GM23338 (cell line): ENCODE results near the gene BNC2. TPM values are rescaled to one million over a fixed set of nuclear protein-coding genes. Genes with fewer than 3 reads are reported as not detected.

Experiments
- ATAC-seq: fragments of 200-7000 bp; cut with Tn5 transposase; 3 replicates; pipeline ENCODE4 v1.9.1; 2020
- DNase-seq: peaks from one replicate; pipeline ENCODE4 v3.0.0-alpha.2; 2015; ENCODE audit warnings: low spot score
- H2AFZ ChIP-seq: fragments of 200-600 bp; sonication (generic); 2 replicates; pipeline ENCODE4 v1.8.0; 2016; ENCODE audit warnings: antibody characterized with exemption, mild to moderate bottlenecking, moderate library complexity
- H3F3A ChIP-seq: fragments of 200-600 bp; sonication (generic); replicated peaks from 2 replicates; pipeline ENCODE4 v1.8.0; 2017; ENCODE audit warnings: antibody characterized with exemption, mixed run types, low read depth
- H3K27ac ChIP-seq: fragments of 200-600 bp; sonication (generic); 2 replicates; pipeline ENCODE4 v1.6.1; 2016; ENCODE audit warnings: low read depth
- H3K27me3 ChIP-seq: fragments of 200-600 bp; sonication (generic); 2 replicates; pipeline ENCODE4 v1.8.0; 2016; ENCODE audit warnings: mild to moderate bottlenecking, mixed run types, moderate library complexity; ENCODE audit not compliant: insufficient read depth
- H3K36me3 ChIP-seq: fragments of 200-600 bp; sonication (generic); 2 replicates; pipeline ENCODE4 v1.8.0; 2016; ENCODE audit warnings: mild to moderate bottlenecking; ENCODE audit not compliant: insufficient read depth
- H3K4me1 ChIP-seq: fragments of 200-600 bp; sonication (generic); 2 replicates; pipeline ENCODE4 v1.8.0; 2016; ENCODE audit warnings: mild to moderate bottlenecking, moderate library complexity; ENCODE audit not compliant: insufficient read depth
- H3K4me2 ChIP-seq: fragments of 200-600 bp; sonication (generic); 2 replicates; pipeline ENCODE4 v1.7.1; 2017; ENCODE audit warnings: mixed run types
- H3K4me3 ChIP-seq: fragments of 200-600 bp; sonication (generic); 2 replicates; pipeline ENCODE4 v1.6.1; 2016; ENCODE audit warnings: mixed run types
- H3K79me2 ChIP-seq: fragments of 200-600 bp; sonication (generic); replicated peaks from 2 replicates; pipeline ENCODE4 v1.8.0; 2017; ENCODE audit warnings: mild to moderate bottlenecking; ENCODE audit not compliant: insufficient read depth
- H3K9me2 ChIP-seq: fragments of 200-600 bp; sonication (generic); 2 replicates; pipeline ENCODE4 v1.8.0; 2017; ENCODE audit not compliant: insufficient read depth
- H4K20me1 ChIP-seq: fragments of 200-600 bp; sonication (generic); replicated peaks from 2 replicates; pipeline ENCODE4 v1.8.0; 2017; ENCODE audit warnings: mild to moderate bottlenecking; ENCODE audit not compliant: insufficient read depth
- H3K27ac Mint-ChIP-seq: 2 replicates; pipeline ENCODE4 v1.8.0; 2020; ENCODE audit warnings: inconsistent platforms, mild to moderate bottlenecking, moderate library complexity, mixed read lengths
- H3K27me3 Mint-ChIP-seq: 3 replicates; pipeline ENCODE4 v1.8.0; 2022; ENCODE audit warnings: low read depth, mild to moderate bottlenecking, moderate library complexity, mixed read lengths, inconsistent platforms; ENCODE audit not compliant: insufficient read depth, poor library complexity
- H3K36me3 Mint-ChIP-seq: 3 replicates; pipeline ENCODE4 v1.8.0; 2021; ENCODE audit warnings: low read depth, mild to moderate bottlenecking, inconsistent platforms, moderate library complexity, mixed read lengths
- H3K4me1 Mint-ChIP-seq: 3 replicates; pipeline ENCODE4 v1.8.0; 2020; ENCODE audit warnings: mild to moderate bottlenecking, inconsistent platforms, mixed read lengths
- H3K4me3 Mint-ChIP-seq: 3 replicates; pipeline ENCODE4 v1.8.0; 2021; ENCODE audit warnings: moderate library complexity, mild to moderate bottlenecking, inconsistent platforms, mixed read lengths
- H3K9me3 Mint-ChIP-seq: 3 replicates; pipeline ENCODE4 v1.8.0; 2020; ENCODE audit warnings: moderate library complexity, mild to moderate bottlenecking, inconsistent platforms, mixed read lengths
- EZH2 ChIP-seq: fragments of 200-600 bp; sonication (generic); IDR thresholded peaks from one replicate; pipeline ENCODE4 v1.8.0; 2017; ENCODE audit warnings: antibody characterized with exemption, mild to moderate bottlenecking, low read depth; ENCODE audit not compliant: unreplicated experiment
- JUNB ChIP-seq: IDR thresholded peaks from one replicate; pipeline ENCODE4 v1.6.1; 2016; ENCODE audit warnings: antibody characterized with exemption; ENCODE audit not compliant: unreplicated experiment
- NANOG ChIP-seq: IDR thresholded peaks from 2 replicates; pipeline ENCODE4 v1.6.1; 2016; ENCODE audit warnings: antibody characterized with exemption, borderline replicate concordance
- polyA plus RNA-seq: library from polyadenylated mRNA; unstranded; fragments of >200 nt; fragmentation: Nextera tagmentation; extraction: Ambion mirVana; gene quantifications from 2 replicates; pipeline ENCODE4 v1.2.1, GENCODE V29; 2016
- total RNA-seq: library from RNA; depleted of rRNA; stranded (reverse); fragments of >200 nt; shearing (Covaris generic); gene quantifications from 2 replicates; pipeline ENCODE4 v1.2.3, GENCODE V29; 2014
- TF ChIP-seq, protein P1 (sequence below): fragments of 250-450 bp; sonication (Bioruptor Pico); IDR thresholded peaks from 2 replicates; pipeline ENCODE4 v1.5.0; 2020; ENCODE audit warnings: mild to moderate bottlenecking, moderate library complexity

The BNC2 gene
- total and polyA plus RNA-seq, 2 experiments from 2014 or later = 12.7 to 13.2 TPM

DNA sequence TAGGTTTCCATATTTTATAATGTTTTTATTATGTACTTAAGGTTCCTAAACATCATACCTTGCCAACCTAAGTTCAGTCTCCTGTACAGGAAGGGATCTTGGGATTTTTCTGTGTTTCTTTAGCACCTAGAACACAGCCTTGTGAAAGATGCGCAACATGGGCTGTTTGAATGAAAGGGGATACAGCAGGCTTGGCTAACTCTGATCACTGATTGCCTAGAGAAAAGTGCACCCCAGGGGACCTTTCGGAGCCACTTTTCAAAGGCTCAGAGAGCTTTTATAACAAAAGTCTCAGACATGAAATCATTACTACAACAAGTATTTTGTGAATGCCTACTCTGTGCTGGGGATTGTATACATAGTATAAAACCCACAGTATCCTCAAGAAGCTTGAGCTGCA lies 261.6 kb downstream of the BNC2 start (continued):
- TF ChIP-seq, protein P1, sequence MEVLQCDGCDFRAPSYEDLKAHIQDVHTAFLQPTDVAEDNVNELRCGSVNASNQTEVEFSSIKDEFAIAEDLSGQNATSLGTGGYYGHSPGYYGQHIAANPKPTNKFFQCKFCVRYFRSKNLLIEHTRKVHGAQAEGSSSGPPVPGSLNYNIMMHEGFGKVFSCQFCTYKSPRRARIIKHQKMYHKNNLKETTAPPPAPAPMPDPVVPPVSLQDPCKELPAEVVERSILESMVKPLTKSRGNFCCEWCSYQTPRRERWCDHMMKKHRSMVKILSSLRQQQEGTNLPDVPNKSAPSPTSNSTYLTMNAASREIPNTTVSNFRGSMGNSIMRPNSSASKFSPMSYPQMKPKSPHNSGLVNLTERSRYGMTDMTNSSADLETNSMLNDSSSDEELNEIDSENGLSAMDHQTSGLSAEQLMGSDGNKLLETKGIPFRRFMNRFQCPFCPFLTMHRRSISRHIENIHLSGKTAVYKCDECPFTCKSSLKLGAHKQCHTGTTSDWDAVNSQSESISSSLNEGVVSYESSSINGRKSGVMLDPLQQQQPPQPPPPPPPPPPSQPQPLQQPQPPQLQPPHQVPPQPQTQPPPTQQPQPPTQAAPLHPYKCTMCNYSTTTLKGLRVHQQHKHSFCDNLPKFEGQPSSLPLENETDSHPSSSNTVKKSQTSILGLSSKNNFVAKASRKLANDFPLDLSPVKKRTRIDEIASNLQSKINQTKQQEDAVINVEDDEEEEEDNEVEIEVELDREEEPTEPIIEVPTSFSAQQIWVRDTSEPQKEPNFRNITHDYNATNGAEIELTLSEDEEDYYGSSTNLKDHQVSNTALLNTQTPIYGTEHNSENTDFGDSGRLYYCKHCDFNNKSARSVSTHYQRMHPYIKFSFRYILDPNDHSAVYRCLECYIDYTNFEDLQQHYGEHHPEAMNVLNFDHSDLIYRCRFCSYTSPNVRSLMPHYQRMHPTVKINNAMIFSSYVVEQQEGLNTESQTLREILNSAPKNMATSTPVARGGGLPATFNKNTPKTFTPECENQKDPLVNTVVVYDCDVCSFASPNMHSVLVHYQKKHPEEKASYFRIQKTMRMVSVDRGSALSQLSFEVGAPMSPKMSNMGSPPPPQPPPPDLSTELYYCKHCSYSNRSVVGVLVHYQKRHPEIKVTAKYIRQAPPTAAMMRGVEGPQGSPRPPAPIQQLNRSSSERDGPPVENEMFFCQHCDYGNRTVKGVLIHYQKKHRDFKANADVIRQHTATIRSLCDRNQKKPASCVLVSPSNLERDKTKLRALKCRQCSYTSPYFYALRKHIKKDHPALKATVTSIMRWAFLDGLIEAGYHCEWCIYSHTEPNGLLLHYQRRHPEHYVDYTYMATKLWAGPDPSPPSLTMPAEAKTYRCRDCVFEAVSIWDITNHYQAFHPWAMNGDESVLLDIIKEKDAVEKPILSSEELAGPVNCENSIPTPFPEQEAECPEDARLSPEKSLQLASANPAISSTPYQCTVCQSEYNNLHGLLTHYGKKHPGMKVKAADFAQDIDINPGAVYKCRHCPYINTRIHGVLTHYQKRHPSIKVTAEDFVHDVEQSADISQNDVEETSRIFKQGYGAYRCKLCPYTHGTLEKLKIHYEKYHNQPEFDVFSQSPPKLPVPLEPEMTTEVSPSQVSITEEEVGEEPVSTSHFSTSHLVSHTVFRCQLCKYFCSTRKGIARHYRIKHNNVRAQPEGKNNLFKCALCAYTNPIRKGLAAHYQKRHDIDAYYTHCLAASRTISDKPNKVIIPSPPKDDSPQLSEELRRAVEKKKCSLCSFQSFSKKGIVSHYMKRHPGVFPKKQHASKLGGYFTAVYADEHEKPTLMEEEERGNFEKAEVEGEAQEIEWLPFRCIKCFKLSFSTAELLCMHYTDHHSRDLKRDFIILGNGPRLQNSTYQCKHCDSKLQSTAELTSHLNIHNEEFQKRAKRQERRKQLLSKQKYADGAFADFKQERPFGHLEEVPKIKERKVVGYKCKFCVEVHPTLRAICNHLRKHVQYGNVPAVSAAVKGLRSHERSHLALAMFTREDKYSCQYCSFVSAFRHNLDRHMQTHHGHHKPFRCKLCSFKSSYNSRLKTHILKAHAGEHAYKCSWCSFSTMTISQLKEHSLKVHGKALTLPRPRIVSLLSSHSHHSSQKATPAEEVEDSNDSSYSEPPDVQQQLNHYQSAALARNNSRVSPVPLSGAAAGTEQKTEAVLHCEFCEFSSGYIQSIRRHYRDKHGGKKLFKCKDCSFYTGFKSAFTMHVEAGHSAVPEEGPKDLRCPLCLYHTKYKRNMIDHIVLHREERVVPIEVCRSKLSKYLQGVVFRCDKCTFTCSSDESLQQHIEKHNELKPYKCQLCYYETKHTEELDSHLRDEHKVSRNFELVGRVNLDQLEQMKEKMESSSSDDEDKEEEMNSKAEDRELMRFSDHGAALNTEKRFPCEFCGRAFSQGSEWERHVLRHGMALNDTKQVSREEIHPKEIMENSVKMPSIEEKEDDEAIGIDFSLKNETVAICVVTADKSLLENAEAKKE (CRISPR knock-in tag) = no peak
- TF ChIP-seq EZH2 = no peak

GRCh38 chr9:16602494-16602893 lies 268.0 kb downstream of the BNC2 start:
- Histone ChIP-seq H3K9me2 (no peaks in the 10 kb centered on the region), H3K79me2 (no peaks in the 10 kb centered on the region), H3K4me2 (no peak overlapping the region), H3F3A (no peaks in the 10 kb centered on the region), H3K27ac (no peak overlapping the region), H4K20me1 (no peaks in the 10 kb centered on the region), H3K27me3 (no peaks in the 10 kb centered on the region), H2AFZ (no peak overlapping the region), H3K36me3 (no peaks in the 10 kb centered on the region), H3K4me1 (peaks cover 14% of the 10 kb centered on the region; the same call in 1 of the 2 replicates), H3K4me3 (no peak overlapping the region)
- Mint-ChIP-seq H3K9me3 (no peaks in the 10 kb centered on the region), H3K27ac (no peak overlapping the region), H3K4me3 (no peak overlapping the region), H3K4me1 (peaks cover 26% of the 10 kb centered on the region), H3K27me3 (peaks cover 2% of the 10 kb centered on the region), H3K36me3 (no peaks in the 10 kb centered on the region)
- ATAC-seq (no peak), DNase-seq (no peak)
- no peak for TF ChIP-seq JUNB
- TF ChIP-seq, protein P1 (CRISPR knock-in tag) = no peak
- no peak for TF ChIP-seq NANOG
